ENCODE data around the gene CNDP2.

GRCh38 chr18:74551452-74551851 is 55.3 kb downstream of the CNDP2 start:
- TF ChIP-seq CTCF (conservative IDR thresholded peaks at IDR 0.05) = no peak
- TF ChIP-seq ZFX (IDR thresholded peaks at IDR 0.05) = no peak

Measured in C4-2B (cell line).